HG03439 (cell line): Measurements from ENCODE around the gene SSUH2.
"Not testable (repeated sequence)": the region's sequence is repeated elsewhere in the genome, so short reads cannot be mapped to it uniquely, and the experiment has no call there.

Experiments used
- ATAC-seq: cut with Tn5 transposase; IDR thresholded peaks from one replicate; pipeline ENCODE4 v1.9.1; 2021; ENCODE audit warnings: mild to moderate bottlenecking, moderate library complexity; ENCODE audit not compliant: unreplicated experiment

Gene SSUH2

DNA sequence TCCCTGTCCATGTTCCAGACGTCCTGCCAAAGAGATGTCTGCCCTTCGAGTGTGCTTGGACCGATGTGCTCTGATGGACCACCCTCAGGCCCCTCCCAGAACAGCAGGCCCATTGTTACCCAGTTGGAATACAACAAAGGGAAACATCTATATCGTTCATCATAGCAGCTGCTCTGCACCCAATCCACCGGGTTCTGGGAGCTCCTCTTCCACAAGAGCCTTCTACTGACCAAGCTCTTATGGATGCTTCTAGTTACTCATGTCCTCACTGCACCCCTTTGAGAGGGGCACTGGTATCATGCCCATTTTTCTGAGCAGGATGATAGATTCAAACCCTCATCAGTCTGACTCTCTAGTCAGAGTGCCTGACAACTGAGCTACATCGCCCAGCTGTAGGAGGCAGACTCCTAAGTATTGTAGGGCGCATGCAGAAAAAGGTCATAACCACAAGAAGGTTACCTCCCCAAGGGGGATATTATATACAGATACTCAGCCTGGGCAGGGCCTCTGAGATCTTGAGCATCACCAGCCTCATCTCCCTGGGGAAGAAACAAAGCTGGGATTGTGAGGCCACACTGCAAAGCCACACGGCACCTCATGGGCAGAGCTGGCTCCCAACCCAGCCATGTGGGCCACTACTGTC lies at the start of gene SSUH2:
SSUH2 (minus strand) TSS at position 51 of the 643 bp plus-strand sequence; CDS start at position 11, 40 bp downstream.
- no peak for ATAC-seq

DNA sequence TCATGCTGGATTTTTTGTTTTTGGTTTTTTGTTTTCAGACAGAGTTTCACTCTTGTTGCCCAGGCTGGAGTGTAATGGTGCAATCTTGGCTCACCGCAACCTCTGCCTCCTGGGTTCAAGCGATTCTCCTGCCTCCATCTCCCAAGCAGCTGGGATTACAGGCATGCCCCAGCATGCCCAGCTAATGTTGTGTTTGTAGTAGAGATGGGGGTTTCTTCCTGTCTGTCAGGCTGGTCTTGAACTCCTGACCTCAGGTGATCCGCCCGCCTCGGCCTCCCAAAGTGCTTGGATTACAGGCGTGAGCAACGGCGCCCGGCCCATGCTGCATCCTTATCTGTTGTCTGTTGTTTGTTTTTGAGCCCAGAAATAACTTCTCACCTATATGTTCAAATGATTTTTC lies 46.7 kb upstream of the SSUH2 start:
- ATAC-seq, result not testable (repeated sequence)

DNA sequence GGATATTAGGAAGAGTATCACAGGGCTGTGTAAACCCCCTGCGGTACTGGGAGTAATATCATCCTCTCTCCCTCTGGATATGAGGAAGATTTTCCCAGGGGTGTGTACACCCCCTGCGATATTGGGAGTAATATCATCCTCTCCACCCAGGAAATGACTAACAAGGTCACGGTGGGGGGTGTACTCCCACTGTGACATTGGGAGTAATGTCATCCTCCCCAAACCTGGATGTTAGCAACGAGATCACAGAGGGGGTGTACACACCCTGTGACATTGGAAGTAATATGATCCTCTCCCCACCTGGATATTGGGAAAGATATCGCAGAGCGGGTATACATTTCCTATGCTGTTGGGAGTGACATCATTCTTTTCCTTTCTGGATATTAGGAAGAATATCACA lies 40.4 kb upstream of the SSUH2 start:
- ATAC-seq, result not testable (repeated sequence)

GRCh38 chr3:8682850-8683574 lies 38.4 kb upstream of the SSUH2 start:
- ATAC-seq, result not testable (repeated sequence)

GRCh38 chr3:8681881-8682538 lies 37.4 kb upstream of the SSUH2 start:
- ATAC-seq, result not testable (repeated sequence)

DNA sequence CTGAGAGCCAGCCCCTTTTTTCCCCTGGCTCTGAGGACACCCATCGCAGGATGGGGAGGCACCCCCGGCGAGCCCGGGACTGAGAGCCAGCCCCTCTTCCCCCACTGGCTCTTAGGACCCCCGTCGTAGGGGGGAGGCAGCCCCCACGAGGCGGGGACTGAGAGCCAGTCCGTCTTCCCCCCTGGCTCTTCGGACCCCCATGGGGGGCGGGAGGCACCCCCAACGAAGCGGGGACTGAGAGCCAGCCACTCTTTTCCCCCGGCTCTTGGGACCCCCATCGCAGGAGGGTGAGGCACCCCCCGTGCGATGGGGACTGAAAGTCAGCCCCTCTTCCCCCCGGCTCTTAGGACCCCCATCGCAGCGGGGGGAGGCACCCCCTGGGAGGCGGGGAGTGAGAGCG lies 36.8 kb upstream of the SSUH2 start:
- ATAC-seq, result no peak

DNA sequence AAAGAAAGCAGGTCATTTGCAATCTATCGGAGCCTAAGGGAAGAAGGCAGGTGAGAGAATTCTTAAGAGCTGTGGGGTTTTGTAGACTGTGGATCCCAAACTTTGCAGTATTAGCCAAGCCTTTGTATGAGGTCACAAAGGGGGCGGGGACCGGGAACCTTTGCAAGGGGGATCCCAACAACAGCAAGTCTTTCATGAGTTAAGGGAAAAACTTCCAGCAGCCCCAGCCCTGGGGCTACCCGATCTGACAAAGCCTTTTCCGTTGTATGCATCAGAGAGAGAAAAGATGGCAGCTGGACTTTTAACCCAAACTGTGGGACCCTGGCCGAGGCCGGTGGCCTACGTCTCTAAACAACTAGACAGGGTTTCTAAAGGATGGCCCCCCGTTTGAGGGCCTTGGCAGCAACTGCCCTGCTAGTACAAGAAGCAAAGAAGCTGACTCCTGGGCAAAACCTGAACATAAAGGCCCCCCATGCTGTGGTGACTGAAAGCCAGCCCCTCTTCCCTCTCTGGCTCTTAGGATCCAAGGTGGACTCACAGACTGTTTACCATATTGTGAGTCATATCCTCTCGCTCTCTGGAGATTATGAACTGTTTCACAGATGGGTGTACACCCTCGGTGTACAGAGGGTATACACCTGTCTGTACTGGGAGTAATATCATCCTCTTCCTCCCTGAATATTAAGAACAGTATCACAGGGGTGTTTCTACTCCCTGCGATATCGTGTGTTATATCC lies 35.4 kb upstream of the SSUH2 start:
- not testable (repeated sequence) for ATAC-seq

DNA sequence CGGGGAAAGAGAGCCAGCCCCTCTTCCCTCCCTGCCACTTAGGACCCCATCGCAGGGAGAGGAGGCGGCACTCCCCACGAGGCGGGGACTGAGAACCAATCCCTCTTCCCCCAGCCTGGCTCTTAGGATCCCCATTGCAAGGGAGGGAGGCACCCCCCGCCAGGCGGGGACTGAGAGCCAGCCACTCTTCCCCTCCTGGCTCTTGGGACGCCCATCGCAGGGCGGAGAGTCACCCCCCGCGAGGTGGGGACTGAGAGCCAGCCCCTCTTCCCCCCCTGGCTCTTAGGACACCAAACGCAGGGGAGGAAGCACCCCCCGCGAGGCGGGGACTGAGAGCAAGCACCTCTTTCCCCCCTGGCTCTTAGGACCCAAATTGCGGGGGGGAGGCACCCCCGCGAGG lies 34.2 kb upstream of the SSUH2 start:
- no peak for ATAC-seq

DNA sequence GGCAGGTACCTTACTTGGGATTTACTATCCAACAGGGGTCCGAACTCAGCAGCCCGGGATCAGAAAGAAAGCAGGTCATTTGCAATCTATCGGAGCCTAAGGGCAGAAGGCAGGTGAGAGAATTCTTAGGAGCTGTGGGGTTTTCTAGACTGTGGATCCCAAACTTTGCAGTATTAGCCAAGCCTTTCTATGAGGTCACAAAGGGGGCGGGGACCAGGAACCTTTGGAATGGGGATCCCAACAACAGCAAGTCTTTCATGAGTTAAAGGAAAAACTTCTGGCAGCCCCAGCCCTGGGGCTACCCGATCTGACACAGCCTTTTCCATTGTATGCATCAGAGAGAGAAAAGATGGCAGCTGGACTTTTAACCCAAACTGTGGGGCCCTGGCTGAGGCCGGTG lies 32.7 kb upstream of the SSUH2 start:
- not testable (repeated sequence) for ATAC-seq

GRCh38 chr3:8675591-8675990 lies 31.0 kb upstream of the SSUH2 start:
- ATAC-seq, result not testable (repeated sequence)

DNA sequence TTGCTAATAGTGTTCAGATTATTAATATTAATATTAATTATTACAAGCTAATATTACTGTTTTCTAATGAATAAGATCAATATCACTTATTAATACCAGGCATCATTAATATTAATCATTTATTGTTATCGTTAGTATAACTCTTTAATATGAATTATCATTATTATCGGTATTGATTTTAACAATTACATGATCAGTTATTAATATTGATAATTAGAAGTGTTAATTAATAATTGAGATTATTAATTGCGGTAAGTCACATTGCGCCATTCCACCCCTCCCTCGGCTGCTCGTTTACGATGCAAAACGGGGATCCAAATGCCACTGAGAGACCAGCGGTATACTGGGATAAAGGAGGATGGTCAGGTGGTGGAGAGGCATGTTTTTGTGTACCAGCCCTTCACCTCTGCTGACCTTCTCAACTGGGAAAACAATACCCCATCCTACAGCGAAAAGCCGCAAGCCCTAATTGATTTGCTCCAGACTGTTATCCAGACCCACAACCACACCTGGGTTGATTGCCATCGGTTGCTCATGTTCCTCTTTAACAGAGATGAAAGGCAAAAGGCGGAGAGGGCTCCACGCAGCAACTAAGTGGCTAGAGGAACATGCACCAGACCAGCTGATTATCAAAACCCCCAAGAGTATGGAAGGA lies 28.6 kb upstream of the SSUH2 start:
- ATAC-seq, result no peak

GRCh38 chr3:8669019-8669418 lies 24.4 kb upstream of the SSUH2 start:
- no peak for ATAC-seq

DNA sequence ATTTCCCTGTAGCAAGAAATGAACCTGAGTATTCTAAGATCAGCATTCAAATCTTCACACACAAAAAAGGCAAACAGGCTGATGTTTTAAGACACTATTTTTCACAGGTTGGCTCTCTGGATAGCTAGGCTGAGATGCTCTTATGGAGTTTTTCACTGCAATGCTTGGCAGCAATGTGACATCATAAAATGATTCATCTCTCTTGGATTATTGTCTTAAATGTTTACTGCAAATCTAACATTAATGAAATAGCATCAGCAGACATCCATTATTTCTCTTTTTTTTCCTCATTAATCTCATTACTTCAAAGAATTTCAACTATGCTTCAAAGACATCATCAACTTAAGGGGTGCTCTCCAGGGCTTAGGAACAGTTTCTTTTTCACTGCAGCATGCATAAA lies 23.6 kb upstream of the SSUH2 start:
- ATAC-seq, result no peak

DNA sequence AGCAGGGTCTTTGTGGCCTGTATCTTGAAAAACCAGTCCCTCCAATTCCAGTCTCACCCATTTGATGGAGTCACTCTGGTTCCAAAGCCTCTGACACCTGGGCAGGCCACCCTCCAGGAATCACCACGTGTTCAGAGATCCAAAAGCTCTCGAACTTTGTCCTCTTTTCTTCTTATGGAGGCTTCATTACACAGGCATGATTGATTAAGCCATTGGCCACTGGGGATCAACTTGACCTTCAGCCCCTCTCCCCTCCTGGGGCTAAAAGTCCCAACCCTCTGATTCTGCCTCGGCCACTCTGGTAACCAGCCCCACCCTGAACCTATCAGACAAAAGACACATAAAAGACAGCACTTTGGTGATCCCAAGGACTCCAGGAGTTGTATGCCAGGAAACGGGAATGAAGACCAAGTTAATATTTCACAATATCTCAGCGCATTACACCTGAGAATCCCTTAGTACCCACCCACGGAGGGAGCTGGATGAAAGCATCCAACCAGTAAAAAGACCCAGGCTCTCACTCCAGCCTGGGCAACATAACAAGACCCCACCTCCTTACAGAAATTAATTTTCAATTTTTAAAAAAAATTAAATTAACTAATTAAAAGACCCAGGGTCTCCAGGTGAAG lies 23.0 kb upstream of the SSUH2 start:
- no peak for ATAC-seq

GRCh38 chr3:8665407-8665896 lies 20.9 kb upstream of the SSUH2 start:
- peak; percentile 83 for ATAC-seq

DNA sequence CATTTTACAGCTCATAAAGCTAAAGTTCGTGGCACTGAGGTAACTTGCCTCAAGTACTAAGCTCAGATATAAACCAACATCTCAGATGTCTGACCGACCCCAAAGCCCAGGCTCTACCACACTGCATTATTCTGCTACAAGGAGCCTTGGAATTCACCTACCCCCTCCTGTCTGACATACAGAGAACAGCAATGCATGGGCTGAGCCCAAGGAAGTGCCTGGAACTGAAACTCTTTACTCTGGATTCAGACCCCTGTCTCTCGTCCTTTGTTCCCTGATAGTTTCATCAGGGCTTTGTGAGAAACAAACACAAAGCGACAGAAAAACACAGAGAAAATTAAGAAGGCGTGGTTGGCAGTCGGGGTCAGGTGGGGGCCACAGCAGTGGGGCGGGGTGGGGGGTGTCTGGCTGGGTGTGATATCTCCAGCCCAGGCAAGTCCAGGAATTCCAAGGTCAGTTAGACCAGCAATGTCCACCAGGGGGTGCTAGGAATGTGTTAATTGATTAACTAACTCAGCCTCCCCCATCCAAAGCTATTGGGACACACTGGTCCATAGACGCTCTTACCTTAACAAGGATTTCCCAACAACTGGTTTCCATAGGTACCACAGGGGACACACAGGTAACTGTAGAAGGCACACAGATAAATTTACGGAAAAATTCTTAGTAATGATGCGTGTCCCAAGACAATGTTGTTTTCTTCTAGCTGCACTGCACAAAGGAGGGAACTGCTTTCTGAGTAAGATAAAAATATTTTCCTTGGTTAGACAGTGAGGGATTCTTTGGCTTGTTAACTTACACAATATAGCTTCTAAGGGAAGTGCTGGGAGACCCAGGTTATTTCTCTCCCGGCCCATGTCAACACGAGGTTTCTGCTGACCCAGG lies 18.8 kb upstream of the SSUH2 start:
- no peak for ATAC-seq

DNA sequence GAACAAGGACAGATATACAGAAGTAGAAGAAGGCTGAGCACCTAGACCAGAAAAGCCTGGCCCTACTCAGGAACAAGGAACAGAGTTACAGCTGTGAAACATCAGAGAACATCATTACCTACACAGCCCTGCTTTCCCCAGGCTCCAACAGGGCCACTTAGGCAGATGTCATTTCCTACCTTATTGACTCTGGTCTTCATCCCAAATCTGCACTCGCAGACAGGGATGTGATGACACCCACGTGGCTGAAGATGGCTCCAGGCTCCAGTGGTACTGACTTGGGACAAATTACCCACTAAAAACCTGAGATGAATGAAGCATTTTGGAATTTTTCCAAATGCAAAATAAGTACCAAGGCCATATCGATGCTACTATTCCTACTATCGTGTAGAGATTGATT lies 18.0 kb upstream of the SSUH2 start:
- no peak for ATAC-seq

DNA sequence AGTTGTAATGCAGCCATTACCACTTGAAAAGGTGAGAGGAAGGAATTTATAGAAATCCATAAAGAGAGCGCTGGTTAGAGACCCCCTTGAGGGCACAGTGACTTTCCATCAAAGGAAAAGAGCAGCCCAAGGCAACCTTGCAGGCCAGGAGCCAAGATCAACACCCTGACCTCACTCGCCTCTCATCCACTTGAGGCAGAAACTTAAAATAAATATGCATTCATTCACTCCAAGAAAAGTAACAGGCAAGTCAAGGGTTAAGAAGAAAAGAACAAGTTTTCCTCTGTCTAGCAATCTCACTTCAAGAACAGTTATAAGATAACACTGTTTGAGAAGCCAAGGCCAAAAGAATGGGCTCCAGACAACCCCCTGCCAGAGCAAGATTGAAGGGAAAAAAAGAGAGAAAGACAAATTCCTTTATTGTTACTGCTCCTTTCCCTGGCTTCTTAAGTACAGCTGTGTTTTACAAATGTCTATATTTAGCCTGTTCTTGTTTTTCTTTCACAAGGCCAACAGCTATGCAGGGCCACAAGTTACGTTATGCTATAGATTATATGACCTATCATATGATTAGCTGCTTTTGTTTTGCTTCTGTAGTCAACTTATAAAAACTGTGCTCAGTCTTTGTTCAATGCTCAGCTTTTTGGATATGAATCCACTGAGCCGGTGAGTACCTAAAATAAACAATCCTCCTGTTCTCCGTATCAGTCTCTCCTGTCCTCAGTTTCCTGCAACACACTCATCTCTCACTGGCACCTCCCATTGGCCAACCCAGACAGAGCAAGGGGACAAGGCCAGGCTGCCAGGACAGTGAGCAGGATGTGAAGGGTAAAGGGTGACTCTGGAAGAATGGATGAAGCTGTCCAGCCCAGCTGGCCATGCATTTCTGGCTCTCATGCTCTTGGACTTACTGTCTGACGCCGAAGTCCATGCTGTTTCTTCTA lies 15.8 kb upstream of the SSUH2 start:
- no peak for ATAC-seq
